Calu3 (cell line): ENCODE measurements around the gene SERPINE2. TPM values are rescaled to one million over a fixed set of nuclear protein-coding genes. Genes with fewer than 3 reads are reported as not detected.

Experiments
- BruUV-seq: library from RNA; stranded (reverse); fragments of 400-500 nt; replicated peaks from 2 replicates; lab custom pipeline; 2021; lab: Mats Ljungman, UMichigan
- CTCF ChIA-PET: fragments of 300-600 bp; sonication (Branson Sonifier 250); formaldehyde crosslinking; loops from one replicate; lab custom pipeline; 2022; ENCODE audit warnings: antibody characterized with exemption; lab: Charles Lee
- DNase-seq: peaks from one replicate; pipeline ENCODE4 v3.0.0; 2022
- H3K27ac Mint-ChIP-seq: one replicate; pipeline ENCODE4 v1.8.0; 2022; ENCODE audit warnings: mixed read lengths; ENCODE audit not compliant: unreplicated experiment
- H3K27me3 Mint-ChIP-seq: one replicate; pipeline ENCODE4 v1.8.0; 2022; ENCODE audit warnings: mixed read lengths; ENCODE audit not compliant: unreplicated experiment
- H3K36me3 Mint-ChIP-seq: one replicate; pipeline ENCODE4 v1.8.0; 2022; ENCODE audit warnings: mild to moderate bottlenecking, moderate library complexity, mixed read lengths; ENCODE audit not compliant: insufficient read depth, unreplicated experiment
- H3K4me1 Mint-ChIP-seq: one replicate; pipeline ENCODE4 v1.8.0; 2022; ENCODE audit warnings: mild to moderate bottlenecking, low read depth, mixed read lengths; ENCODE audit not compliant: unreplicated experiment
- H3K4me3 Mint-ChIP-seq: one replicate; pipeline ENCODE4 v1.8.0; 2022; ENCODE audit warnings: mild to moderate bottlenecking, low read depth, moderate library complexity, mixed read lengths; ENCODE audit not compliant: unreplicated experiment
- H3K9me3 Mint-ChIP-seq: one replicate; pipeline ENCODE4 v1.8.0; 2022; ENCODE audit warnings: low read depth, mixed read lengths; ENCODE audit not compliant: unreplicated experiment
- CTCF ChIP-seq: fragments of 200-600 bp; IDR thresholded peaks from one replicate; pipeline ENCODE4 v1.8.0; 2022; ENCODE audit warnings: antibody characterized with exemption; ENCODE audit not compliant: unreplicated experiment
- intact Hi-C: fragments of 100-400 bp; cut with micrococcal nuclease; formaldehyde crosslinking; loops from one replicate; pipeline ENCODE4 v1.10.0; 2022; ENCODE audit not compliant: unreplicated experiment
- total RNA-seq: library from RNA; stranded (reverse); gene quantifications from 2 replicates; pipeline ENCODE4 v1.2.3, GENCODE V29; 2022

The SERPINE2 gene
- total RNA-seq, 1 experiment from 2014 or later = 39.7 TPM

- no TSS peak for BruUV-seq
- Mint-ChIP-seq H3K4me1 (no peaks in the 10 kb centered on the region), H3K9me3 (no peaks in the 10 kb centered on the region), H3K4me3 (no peak overlapping the region), H3K36me3 (no peaks in the 10 kb centered on the region), H3K27ac (no peak overlapping the region), H3K27me3 (no peaks in the 10 kb centered on the region)
- TF ChIP-seq CTCF = no peak
- CTCF ChIA-PET = no interaction called here
- intact Hi-C loops = no loop called here
- no peak for DNase-seq
Measured at GRCh38 chr2:224029876-224030275, 9.2 kb downstream of the SERPINE2 start.

GRCh38 chr2:224027931-224028330 lies 11.2 kb downstream of the SERPINE2 start:
- Mint-ChIP-seq H3K27ac (no peak overlapping the region), H3K4me3 (no peak overlapping the region), H3K27me3 (no peaks in the 10 kb centered on the region), H3K9me3 (no peaks in the 10 kb centered on the region), H3K4me1 (peaks cover 7% of the 10 kb centered on the region), H3K36me3 (no peaks in the 10 kb centered on the region)
- BruUV-seq = no TSS peak
- no peak for DNase-seq
- CTCF ChIA-PET = no interaction called here
- intact Hi-C loops = no loop called here
- no peak for TF ChIP-seq CTCF

- CTCF ChIA-PET = interaction anchor here (0.9 kb wide), 1 partner anchor 33 kb away, joined by 5 read pairs; no protein-coding TSS in a partner anchor
- Mint-ChIP-seq H3K27me3 (no peaks in the 10 kb centered on the region), H3K9me3 (no peaks in the 10 kb centered on the region), H3K4me3 (no peak overlapping the region), H3K36me3 (no peaks in the 10 kb centered on the region), H3K27ac (no peak overlapping the region), H3K4me1 (peaks cover 8% of the 10 kb centered on the region)
- DNase-seq = no peak
- BruUV-seq = no TSS peak
- TF ChIP-seq CTCF = no peak
- intact Hi-C loops = no loop called here
Measured at GRCh38 chr2:224027070-224027469, 12.0 kb downstream of the SERPINE2 start.

GRCh38 chr2:224025874-224026273 lies 13.2 kb downstream of the SERPINE2 start:
- TF ChIP-seq CTCF = no peak
- peaks cover 8% of the 10 kb centered on the region for H3K4me1 Mint-ChIP-seq
- intact Hi-C loops = no loop called here
- no peaks in the 10 kb centered on the region for H3K27me3 Mint-ChIP-seq
- H3K9me3 Mint-ChIP-seq = no peaks in the 10 kb centered on the region
- H3K27ac Mint-ChIP-seq = no peak overlapping the region
- DNase-seq = no peak
- no peak overlapping the region for H3K4me3 Mint-ChIP-seq
- CTCF ChIA-PET = no interaction called here
- no TSS peak for BruUV-seq
- no peaks in the 10 kb centered on the region for H3K36me3 Mint-ChIP-seq
